ENCODE data around the gene TWF2.

Gene TWF2

GRCh38 chr3:52223449-52224408, 15.2 kb downstream of the TWF2 start:
- no peak for DNase-seq (ENCODE audit: low read depth in 1 of 2, low spot score in 1 of 2)

DNA sequence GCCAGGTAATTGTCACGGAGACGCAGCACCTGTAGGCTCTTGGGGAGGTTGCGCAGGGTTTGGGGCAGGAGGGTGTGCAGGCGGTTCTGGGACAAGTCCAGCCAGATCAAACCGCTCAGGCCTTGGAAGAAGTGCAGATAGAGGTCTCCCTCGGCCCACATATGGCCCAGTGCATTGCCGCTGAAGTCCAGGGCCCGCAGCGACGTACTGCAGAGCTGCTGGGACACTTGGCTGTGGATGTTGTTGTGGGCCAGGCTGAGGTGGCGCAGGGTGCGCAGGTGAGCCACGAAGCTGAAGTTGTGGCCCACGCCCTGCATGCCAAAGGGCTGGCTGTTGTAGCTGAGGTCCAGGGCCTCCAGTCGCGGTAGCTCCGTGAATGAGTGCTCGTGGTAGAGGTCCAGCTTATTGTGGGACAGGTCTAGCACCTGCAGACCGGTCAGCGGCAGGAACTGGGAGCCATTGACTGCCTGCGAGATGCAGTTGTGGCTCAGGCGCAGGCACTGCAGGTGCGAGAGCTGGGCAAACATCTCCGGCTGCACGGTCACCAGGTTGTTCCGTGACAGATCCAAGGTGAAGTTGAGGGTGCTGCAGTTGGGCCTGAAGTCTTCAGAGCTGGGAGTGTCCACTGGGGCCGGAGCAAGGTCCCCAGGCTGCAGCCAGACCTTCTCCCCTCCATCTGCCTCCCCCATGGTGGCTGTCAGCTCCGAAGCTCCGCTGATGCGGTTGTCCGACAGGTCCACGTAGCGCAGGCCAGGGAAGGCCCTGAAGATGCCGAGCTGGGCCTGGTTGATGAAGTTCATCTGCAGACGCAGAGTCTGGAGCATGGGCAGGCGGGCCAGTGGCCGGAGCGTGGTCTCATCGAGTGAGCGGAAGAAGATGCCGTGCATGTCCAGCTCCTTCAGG, 16.4 kb downstream of the TWF2 start:
- no peak for DNase-seq (ENCODE audit: low read depth in 1 of 2, low spot score in 1 of 2)

- DNase-seq (ENCODE audit: low read depth in 1 of 2, low spot score in 1 of 2) = no peak
Observed at GRCh38 chr3:52221563-52222318, 17.2 kb downstream of the TWF2 start.

- DNase-seq (ENCODE audit: low read depth in 1 of 2, low spot score in 1 of 2) = no peak
Observed at GRCh38 chr3:52221141-52221562, 17.8 kb downstream of the TWF2 start.

- DNase-seq (ENCODE audit: low read depth in 1 of 2, low spot score in 1 of 2) = peak; percentile 78 to 86
Observed at GRCh38 chr3:52220380-52221026, 18.5 kb downstream of the TWF2 start.

DNA sequence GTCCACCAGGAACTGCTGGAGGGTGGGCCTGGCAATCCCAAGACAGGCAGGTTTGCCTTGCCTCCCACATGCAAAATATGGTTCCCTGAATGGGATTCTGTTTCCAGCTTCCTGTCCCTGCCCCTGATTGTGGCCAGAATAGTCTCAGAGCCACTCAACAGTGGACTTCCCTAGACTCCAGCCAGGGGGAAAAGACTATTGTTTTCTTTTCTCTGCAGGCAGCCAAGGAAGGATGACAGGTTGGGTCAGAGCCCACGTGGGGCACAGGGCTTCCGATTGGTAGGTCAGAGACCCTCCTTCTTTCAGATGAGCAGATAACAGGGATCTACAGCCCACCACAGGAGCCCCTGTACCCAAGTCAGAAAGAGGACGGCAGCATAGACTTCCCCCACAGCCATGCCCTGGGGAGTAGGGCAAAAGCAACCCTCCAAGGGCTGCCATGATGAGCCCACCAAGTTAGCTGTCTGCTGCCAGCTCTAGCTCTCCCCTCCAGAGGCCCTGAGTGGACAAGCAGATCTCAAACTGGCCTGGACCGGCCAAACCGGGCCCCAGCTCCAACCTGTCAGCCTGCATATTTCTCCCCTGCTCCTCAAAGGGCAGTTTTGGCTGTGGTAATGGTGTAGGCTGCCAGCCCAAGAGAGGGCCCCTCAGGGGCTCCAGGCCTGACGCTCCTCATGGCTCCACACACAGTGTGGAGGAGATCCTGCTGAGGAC, 19.9 kb downstream of the TWF2 start:
- no peak for DNase-seq (ENCODE audit: low read depth in 1 of 2, low spot score in 1 of 2)

DNA sequence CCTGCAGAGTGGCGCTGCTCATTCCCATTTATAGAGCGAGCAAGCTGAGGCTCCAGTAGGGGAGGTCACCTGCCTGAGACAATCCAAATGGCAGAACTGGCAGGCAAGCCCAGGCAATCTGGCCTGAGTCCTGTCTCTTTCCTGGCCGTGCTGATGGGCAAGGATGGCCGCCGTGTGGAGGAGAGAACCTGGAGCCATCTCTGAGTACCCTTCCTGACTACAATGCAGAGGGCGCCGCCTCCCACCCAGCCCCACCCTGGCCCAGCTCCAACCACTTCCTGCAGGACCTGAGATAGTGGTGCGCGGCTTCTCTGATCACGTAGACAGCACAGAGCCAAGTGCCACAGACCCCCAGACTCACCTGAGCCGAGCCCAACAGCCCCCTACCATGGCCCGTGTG, 20.5 kb downstream of the TWF2 start:
- no peak for DNase-seq (ENCODE audit: low read depth in 1 of 2, low spot score in 1 of 2)

DNA sequence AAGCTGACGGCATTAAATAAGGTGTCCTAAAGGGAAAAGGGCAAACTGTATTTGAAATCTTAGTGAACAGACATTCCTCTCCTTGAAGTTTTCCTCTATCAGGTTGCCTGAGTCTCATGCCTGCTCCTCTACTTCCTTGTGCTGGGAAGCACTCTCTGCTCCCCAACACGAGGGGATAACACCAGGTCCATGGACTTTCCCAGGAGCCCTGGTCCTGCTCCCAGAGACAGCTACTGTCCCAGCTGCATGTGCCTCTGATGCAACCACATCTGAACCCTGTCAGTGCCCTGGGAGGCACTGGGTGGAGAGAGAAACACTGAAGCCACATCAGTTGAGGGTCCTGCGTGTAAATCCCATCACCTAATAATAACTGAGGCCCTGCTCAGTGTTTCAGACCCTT, 20.9 kb downstream of the TWF2 start:
- DNase-seq (ENCODE audit: low read depth in 1 of 2, low spot score in 1 of 2) = no peak

DNA sequence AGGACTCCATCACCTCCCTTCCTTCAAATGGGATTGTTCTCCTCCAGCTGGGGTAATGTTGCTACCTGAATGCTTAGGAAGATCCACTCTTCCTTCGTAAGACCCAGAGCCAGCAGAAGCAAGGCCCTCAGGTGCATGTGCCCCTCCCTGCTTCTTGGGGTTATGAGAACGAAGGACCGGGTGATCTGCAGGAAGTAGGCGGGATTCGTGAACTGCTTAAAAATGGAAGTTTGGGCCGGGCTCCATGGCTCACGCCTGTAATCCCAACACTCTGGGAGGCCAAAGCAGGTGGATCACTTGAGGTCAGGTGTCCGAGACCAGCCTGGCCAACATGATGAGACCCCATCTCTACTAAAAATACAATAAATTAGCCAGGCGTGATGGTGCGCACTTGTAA, 21.6 kb downstream of the TWF2 start:
- no peak for DNase-seq (ENCODE audit: low read depth in 1 of 2, low spot score in 1 of 2)

- peak; percentile 25 to 43 for DNase-seq (ENCODE audit: low read depth in 1 of 2, low spot score in 1 of 2)
Observed at GRCh38 chr3:52216585-52217408, 22.2 kb downstream of the TWF2 start.

- no peak for DNase-seq (ENCODE audit: low read depth in 1 of 2, low spot score in 1 of 2)
Observed at GRCh38 chr3:52215351-52215750, 23.6 kb downstream of the TWF2 start.

DNA sequence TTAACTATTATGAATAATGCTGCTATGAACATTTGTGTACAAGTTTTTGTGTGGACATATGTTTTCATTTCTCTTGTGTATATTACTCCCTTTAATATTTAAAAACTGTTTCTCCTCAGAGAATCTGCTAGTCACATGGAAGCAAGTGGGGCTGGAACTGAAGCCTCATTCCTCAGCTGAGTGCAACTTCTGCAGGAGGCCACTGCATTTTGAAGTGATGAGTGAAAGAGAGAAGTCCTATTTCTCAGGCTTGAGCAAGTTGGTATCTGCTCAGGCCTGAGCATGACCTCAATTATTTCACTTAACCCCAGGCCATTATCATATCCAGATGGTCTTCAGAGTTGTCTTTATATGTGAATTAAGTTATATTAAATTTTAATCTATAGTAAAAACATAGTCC, 25.1 kb downstream of the TWF2 start:
- DNase-seq (ENCODE audit: low read depth in 1 of 2, low spot score in 1 of 2) = no peak

- no peak for DNase-seq (ENCODE audit: low read depth in 1 of 2, low spot score in 1 of 2)
Observed at GRCh38 chr3:52213005-52213404, 26.0 kb downstream of the TWF2 start.

GRCh38 chr3:52211268-52211891, 27.6 kb downstream of the TWF2 start:
- no peak for DNase-seq (ENCODE audit: low read depth in 1 of 2, low spot score in 1 of 2)

GRCh38 chr3:52210550-52211046, 28.4 kb downstream of the TWF2 start:
- no peak for DNase-seq (ENCODE audit: low read depth in 1 of 2, low spot score in 1 of 2)

GRCh38 chr3:52210037-52210436, 28.9 kb downstream of the TWF2 start:
- DNase-seq (ENCODE audit: low read depth in 1 of 2, low spot score in 1 of 2) = no peak

GRCh38 chr3:52208556-52208955, 30.4 kb downstream of the TWF2 start:
- DNase-seq (ENCODE audit: low read depth in 1 of 2, low spot score in 1 of 2) = no peak

- DNase-seq (ENCODE audit: low read depth in 1 of 2, low spot score in 1 of 2) = no peak
Observed at GRCh38 chr3:52205727-52206372, 33.1 kb downstream of the TWF2 start.

Measured in stimulated activated CD4-positive, alpha-beta T cell treated with anti-CD3 and anti-CD28 coated beads, Interleukin-15, amount 100 ng/mL, for 1 hour (primary cell).